Fibroblast of mammary gland (primary cell): ENCODE data around the gene S100A10.

Source experiments
- DNase-seq: peaks from one replicate; pipeline ENCODE4 v3.0.0-alpha.2; 2010; ENCODE audit warnings: low read depth
- H3K4me3 ChIP-seq: 2 replicates; pipeline ENCODE4 v1.5.1; 2011; ENCODE audit warnings: low read depth, mild to moderate bottlenecking, low read length, moderate library complexity; ENCODE audit not compliant: control insufficient read depth
- TF ChIP-seq, protein P1 (sequence below): conservative IDR thresholded peaks from 2 replicates; pipeline ENCODE4 v1.5.1; 2011; ENCODE audit warnings: low read depth, low read length, inconsistent platforms; ENCODE audit not compliant: control insufficient read depth, insufficient read depth

Gene S100A10

GRCh38 chr1:152001631-152002584 is 8.2 kb upstream of the S100A10 start:
- TF ChIP-seq, protein P1, sequence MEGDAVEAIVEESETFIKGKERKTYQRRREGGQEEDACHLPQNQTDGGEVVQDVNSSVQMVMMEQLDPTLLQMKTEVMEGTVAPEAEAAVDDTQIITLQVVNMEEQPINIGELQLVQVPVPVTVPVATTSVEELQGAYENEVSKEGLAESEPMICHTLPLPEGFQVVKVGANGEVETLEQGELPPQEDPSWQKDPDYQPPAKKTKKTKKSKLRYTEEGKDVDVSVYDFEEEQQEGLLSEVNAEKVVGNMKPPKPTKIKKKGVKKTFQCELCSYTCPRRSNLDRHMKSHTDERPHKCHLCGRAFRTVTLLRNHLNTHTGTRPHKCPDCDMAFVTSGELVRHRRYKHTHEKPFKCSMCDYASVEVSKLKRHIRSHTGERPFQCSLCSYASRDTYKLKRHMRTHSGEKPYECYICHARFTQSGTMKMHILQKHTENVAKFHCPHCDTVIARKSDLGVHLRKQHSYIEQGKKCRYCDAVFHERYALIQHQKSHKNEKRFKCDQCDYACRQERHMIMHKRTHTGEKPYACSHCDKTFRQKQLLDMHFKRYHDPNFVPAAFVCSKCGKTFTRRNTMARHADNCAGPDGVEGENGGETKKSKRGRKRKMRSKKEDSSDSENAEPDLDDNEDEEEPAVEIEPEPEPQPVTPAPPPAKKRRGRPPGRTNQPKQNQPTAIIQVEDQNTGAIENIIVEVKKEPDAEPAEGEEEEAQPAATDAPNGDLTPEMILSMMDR, result peak; percentile 98
- peak; percentile 98 for DNase-seq
- no peak overlapping the region for H3K4me3 ChIP-seq

- H3K4me3 ChIP-seq, result no peak overlapping the region
- DNase-seq, result no peak
- TF ChIP-seq, protein P1, result no peak
These were observed 7.4 kb upstream of the S100A10 start for GRCh38 chr1:152000964-152001630.

GRCh38 chr1:151998611-151999362 is 5.1 kb upstream of the S100A10 start:
- DNase-seq, result peak; percentile 17
- TF ChIP-seq, protein P1, result no peak
- H3K4me3 ChIP-seq, result no peak overlapping the region

DNA sequence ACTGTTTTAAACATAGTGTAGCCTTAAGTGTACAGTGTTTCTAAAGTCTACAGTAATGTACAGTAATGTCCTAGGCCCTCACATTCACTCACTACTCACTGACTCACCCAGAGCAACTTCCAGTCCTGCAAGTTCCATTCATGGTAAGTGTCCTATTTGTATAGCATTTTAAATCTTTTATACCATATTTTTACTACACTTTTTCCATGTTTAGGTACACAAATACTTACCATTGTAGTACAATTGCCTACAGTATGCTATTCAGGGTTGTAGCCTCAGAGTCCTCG is 3.6 kb upstream of the S100A10 start:
- TF ChIP-seq, protein P1, result no peak
- no peak for DNase-seq
- no peak overlapping the region for H3K4me3 ChIP-seq

DNA sequence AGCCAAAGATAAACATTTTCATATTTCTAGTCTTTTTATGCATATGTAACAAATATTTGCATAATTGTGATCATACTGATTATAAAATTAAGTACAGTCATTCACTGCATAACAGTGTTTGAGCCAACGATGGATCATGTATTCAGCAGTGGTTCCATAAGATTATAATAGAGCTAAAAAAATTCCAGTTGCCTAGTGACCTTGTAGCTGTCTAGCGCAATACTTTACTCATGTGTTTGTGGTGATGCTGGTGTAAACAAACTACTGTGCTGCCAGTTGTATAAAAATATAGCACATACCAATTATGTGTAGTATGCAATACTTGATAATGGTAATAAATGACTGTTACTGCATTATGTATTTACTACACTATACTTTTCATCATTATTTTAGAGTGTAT is 2.1 kb upstream of the S100A10 start:
- DNase-seq, result peak; percentile 21
- no peak overlapping the region for H3K4me3 ChIP-seq
- TF ChIP-seq, protein P1, result no peak

GRCh38 chr1:151994956-151995355 is 1.3 kb upstream of the S100A10 start:
- DNase-seq, result peak; percentile 100
- H3K4me3 ChIP-seq, result no peak overlapping the region
- TF ChIP-seq, protein P1, result no peak
